Prostate gland (tissue), 2 donors: Measurements from ENCODE around the gene KIF17.

Experiments used
- CTCF ChIP-seq, 4 experiments: fragments of 200-600 bp in 2 of 4; fragments of 450-650 bp in 2 of 4; sonication (generic) in 2 of 4; IDR thresholded peaks; 1 replicate in 3 of 4; 2 replicates in 1 of 4; pipeline ENCODE4 v1.5.1; 2016 to 2019; ENCODE audit warnings: antibody characterized with exemption in 4 of 4, mild to moderate bottlenecking in 2 of 4, moderate library complexity in 2 of 4
- POLR2A ChIP-seq: fragments of 450-650 bp; IDR thresholded peaks from one replicate; pipeline ENCODE4 v1.6.1; 2016; ENCODE audit warnings: antibody characterized with exemption, mild to moderate bottlenecking
- POLR2AphosphoS5 ChIP-seq: sonication (generic); formaldehyde crosslinking; IDR thresholded peaks from one replicate; pipeline ENCODE4 v1.6.1; 2017; ENCODE audit warnings: antibody characterized with exemption

- TF ChIP-seq POLR2A (no peak), CTCF (IDR thresholded peaks at IDR 0.05) (no peak), POLR2AphosphoS5 (no peak)
Observed at GRCh38 chr1:20641975-20642374, 75.8 kb downstream of the KIF17 start.
